NOMO-1 treated with DMSO at 0.1 percent for 48 hours (cell line): ENCODE data around the gene ID1.
"Not testable (repeated sequence)": the region's sequence is repeated elsewhere in the genome, so short reads cannot be mapped to it uniquely, and the experiment has no call there.

ENCODE experiments used
- DNase-seq: peaks from one replicate; lab custom pipeline; 2025; ENCODE audit not compliant: unreplicated experiment; lab: John Stamatoyannopoulos, UW

The ID1 gene

DNA sequence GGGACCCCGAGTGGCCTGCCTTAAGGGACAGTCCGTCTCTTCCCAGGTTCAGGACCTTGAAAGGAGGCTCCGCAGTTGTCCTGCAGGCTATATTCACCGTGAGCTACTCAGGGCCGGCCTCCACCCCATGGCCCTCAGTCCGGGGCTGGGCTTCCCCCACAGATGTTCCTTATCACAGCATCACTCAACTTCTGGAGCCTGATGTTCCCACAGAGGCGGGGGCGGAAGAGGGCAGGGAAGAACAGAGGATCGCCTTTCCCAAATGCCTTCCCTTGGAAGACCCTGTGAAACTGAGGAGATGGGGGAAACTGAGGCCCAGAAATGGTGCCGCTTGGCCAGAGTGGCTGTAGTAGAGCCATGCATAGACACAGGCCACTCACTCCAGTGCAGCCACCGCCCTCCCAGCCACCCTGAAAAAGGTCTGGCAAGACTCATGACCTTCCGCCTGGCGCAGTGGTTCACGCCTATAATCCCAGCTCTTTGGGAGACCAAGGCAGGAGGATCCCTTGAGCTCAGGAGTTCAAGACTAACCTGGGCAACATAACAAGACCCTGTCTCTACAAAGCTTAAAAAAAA lies 28.3 kb downstream of the ID1 start:
- no peak for DNase-seq

DNA sequence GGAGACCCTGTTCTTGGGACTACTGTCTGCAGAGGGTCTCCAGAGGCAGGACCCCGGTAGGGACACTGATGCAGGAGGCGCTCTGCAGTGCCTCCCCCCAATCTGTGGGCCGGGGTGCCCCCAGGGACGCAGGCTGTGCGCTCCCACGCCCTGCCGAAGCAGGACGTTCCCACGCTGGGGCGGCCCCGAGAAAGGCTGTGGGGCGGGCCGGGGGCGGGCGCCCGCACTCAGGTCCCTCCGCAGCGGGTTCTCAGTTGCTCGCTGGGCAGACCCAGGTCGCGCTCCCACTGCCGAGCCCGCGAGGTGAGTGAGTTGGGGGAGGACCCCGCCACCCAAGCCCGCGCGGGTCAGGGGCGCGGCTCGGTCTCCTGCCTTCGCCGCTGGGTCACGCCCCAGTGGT lies 32.6 kb downstream of the ID1 start, which contains the start of gene COX4I2:
COX4I2 (plus strand) TSS at position 253 of the 400 bp plus-strand sequence. CDS start 1,106 bp downstream, outside the sequence.
- DNase-seq = no peak

DNA sequence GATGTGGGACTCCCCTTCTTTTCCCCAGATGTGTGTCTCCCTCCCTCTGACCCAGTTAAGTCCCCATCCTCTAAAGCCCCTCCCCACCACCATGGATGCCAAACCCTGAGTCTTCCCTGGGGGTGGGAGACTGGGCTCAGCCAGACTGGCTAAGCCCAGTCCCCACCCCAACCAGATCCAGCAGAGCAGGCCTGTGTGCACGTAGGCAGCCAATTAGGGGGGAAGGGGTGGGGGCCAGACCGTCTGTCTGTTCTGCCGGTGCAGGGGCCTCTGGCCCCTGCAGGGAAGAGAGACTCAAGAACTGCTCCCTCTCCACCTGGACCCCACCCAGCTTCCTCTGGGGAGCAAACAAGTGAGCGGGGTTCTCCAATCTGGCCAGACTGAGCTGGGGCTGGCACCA lies 33.2 kb downstream of the ID1 start:
- DNase-seq = no peak

DNA sequence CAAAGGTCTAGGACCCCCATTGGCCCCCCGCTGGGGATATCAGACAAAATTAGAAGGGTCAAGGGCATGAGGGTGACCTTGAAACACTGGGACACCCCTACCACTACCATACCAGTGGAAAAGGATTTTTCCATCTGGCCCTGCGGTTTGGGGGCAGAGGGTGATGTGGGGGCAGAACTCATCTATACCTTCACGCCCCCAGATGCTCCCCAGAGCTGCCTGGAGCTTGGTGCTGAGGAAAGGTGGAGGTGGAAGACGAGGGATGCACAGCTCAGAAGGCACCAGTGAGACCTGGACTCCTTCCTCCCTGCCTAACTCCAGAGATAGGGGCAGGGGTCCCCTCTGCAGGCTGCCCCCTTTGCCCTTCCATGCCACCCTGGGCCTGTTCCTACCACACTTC lies 33.7 kb downstream of the ID1 start:
- no peak for DNase-seq

DNA sequence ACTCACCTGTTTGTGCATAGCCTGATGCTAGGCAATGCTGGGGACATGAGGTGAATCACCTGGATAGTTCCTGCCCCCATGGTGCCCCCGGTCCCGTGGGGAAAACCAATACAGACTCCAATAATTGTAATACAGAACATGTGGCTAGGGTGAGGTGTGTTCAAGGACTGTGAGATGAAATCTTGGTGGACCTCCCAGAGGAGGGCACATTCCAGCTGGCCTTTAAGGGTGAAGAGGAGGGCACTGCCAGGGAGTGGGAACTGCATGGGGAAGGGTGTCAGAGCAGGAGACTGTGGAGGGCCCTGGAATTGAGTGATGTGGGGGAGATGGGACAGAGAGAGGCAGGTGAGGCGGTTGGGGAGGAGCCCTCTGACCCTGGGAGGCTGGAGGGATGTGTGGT lies 35.2 kb downstream of the ID1 start:
- DNase-seq = no peak

GRCh38 chr20:31641391-31641790 lies 36.3 kb downstream of the ID1 start:
- no peak for DNase-seq

DNA sequence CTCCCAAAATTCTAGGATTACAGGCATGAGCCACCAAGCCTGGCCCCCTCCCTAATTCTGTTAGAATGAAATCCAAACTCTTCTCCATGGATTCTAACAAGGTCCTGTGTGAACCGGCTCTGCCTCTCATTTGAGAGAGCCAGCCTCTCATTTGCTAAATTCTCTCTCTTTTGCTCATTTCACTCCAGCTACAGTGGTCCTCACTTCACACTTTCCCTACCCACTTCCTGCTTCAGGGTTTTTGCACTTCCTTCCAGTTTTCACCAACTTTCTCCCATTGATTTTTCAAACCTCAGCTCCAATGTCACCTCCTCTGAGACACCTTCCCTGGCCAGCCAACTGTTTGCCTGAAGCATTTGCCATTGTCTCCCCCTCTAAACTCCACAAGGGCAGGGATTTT lies 37.7 kb downstream of the ID1 start:
- DNase-seq = no peak

GRCh38 chr20:31643522-31643921 lies 38.4 kb downstream of the ID1 start:
- no peak for DNase-seq

GRCh38 chr20:31644701-31645100 lies 39.6 kb downstream of the ID1 start:
- no peak for DNase-seq

- DNase-seq = not testable (repeated sequence)
These were observed 43.0 kb downstream of the ID1 start for GRCh38 chr20:31648104-31648503.

DNA sequence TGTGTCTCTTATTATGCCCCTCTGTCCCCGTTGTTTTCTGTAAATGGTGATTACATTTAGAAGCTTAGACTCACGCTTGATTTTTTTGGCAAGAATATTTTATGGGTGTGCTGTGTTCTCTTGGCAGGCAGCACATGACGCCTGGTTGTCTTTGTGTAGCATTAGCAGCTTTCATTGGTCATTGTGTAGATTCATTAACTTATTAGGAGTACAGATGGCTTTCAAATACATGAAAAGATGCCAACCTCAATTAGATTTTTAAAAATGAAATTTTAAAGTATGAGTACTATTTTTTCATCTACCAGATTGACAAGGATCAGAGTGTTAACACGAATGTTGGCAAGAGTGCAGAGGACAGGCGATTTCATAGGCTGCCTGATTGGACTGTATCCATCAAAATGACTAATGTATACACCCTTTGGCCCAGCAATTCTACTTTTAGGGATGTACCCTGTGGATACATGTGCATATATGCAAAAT lies 47.9 kb downstream of the ID1 start:
- DNase-seq = no peak

- no peak for DNase-seq
These were observed 48.5 kb downstream of the ID1 start for GRCh38 chr20:31653561-31653960.

DNA sequence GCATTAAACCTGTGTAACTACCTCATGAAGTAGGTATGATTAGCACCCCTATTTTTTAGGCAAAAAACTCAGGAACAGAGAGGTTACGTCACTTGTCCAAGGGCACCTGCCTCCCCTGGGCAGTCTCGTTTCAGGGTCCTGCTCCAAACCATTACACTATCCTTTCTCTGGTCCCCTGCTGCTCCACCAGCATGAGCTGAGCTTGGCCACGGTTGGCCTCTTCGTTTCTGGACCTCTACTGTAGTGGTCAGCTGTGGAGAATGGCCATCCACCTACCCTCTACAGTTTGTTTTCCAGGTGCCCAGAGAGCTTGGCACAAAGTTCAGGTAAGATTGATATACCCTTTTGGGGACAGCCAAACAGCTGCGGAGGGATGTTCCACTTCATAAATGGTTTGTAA lies 49.4 kb downstream of the ID1 start:
- DNase-seq = no peak
